ENCODE measurements around the gene PHYHIPL.
A peak's percentile ranks its signal among the peaks of the same experiment; 100 is the strongest.

PHYHIPL gene

DNA sequence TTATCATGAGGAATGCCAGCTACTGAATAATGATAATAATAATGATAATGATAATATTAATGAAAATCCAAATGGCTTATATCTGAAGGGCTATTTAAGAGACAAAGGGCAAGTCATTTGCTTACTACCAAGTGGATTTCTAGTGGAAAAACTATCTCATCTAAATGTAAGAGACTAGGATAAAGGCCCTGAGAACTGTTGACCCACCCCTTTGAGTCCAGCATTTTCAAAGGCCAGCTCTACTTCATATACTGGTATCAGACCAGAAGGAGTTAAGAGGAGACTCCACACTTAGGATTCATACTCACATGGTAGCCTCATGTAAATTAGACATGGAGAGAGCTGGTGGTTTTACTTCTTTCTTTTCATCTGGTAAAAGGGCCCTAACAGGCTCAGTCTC lies 76.0 kb downstream of the PHYHIPL start:
- no peak for DNase-seq

DNA sequence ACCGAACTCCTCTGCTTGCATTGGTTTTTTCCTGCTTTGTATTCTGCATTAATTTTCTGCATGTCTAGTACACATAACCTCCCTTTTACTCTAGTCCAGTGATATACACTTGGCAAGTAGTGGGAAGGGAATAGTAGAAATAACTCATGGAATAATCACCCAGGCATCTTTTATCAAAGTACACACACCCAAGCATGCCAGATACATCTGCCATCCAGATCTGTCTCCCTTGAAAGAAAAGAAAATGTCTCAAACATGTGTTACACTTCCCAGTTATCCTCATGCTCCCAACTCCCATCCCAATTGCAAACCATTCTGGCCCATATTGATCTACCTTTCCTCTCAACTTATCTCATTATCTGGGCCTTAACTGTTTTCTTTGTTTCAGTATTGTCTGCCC lies 79.0 kb downstream of the PHYHIPL start:
- no peak for DNase-seq

DNA sequence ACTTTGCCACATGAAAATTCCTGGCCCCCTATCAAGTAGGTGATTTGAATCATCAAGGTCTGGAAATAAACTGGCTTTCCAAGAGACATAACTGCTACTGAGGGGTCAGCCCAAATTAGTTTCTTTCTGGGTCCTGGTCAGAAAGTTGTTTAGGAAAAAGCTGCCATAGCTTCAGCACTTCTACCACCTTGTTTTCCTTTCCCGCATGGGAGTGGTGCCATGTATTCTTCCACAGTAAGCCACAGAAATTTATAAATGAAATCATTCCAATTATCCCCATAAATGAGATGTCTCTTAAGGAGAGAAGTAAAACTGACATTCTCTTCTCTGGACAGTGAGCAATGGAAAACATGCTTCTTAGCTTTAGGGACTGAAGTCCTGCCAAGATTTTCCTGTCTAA lies 80.8 kb downstream of the PHYHIPL start:
- no peak for DNase-seq

DNA sequence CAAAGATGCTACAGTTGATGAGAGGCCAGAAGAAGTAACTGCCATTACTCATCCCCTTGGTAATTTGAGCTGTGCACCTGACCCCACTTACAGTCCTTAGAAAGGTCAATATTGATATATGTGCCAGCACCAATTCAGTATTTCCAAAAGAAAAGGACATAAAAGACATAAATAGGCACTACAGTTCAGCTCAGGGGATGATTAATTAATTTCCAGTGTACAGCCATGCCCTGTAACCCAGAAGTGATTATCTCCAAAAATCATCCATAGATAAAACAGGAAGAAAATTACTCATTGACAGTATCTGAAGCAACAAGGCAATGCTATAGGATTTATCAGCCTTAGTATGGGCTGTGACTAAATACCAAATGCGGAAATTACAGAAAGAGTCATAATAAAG lies 82.4 kb downstream of the PHYHIPL start:
- no peak for DNase-seq

DNA sequence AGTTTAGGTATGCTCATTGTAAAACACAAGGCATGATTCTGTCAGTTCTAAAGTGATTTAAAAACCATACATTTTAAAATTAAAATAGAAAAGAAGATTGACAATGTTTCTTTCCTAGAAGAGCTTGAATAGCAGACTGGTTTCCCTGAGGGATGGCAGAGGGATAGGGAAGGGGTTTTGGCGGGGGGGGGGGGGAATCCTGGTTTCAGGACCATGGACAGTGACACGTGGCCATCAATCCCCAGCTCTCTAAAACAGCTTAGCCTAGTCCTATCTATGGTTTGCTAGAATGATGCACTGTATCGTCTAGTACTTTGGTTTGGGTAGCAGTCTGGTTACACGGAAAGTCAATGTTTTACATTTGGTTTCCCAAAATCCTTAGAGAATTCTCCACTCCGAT lies 88.7 kb downstream of the PHYHIPL start:
- no peak for DNase-seq

DNA sequence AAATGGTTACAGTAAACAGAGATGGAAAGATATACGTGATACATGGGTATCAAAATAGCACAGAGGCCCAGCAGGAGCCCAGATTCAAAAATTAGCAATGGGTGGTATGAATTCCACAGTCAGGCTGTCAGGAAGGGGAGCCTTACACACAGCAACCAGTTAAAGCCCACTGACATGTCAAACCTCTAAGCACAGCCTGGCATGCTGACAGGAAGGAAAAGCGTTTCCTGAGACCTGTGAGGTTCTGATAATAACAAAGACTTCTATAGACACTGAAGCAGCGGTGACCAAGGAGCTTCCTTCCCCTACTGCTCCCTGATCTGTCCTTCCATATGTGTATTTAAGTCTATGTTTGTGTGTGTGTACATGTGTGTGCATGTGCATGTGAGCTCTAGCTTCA lies 89.9 kb downstream of the PHYHIPL start:
- no peak for DNase-seq

DNA sequence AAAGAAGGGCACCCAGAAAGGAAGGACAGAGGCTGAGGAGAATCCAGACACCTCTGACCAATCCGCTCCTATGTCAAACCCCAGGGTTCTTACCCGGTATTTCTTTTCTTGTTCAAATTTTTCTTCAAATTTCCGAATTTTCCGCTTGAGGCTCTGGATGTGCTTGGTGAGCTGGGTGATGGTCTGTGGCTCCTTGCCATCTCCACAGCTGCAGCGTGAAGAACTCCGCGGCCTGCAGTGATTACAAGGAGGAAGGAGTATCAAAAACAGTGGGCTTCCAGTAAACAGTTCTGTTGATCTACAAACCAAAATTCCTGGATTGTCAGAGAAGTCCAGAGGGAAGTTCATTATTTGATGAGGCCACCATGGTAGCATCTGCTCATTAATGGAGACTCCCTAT lies 92.0 kb downstream of the PHYHIPL start:
- DNase-seq: peak in 3 of 56 donors; percentile 19 to 33 (median 28)

DNA sequence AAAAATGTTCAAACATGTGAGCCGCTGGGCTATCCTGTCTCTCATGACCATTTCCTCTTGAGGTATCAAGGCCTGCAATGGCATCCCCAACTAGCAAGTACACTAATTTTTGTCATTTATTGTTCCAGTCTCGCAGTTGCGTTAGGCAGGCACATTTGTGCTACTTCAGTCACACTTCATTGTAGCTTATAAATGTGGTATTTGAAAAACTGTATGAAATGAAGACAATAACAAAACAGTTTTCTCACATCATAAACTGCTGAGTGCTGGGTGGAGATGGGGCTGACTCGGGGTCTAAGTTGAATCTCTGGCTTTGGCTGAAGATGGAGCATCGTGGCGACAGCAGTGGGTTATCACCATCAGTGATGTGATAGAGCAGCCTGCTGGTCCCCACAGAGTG lies 93.2 kb downstream of the PHYHIPL start:
- no peak for DNase-seq

DNA sequence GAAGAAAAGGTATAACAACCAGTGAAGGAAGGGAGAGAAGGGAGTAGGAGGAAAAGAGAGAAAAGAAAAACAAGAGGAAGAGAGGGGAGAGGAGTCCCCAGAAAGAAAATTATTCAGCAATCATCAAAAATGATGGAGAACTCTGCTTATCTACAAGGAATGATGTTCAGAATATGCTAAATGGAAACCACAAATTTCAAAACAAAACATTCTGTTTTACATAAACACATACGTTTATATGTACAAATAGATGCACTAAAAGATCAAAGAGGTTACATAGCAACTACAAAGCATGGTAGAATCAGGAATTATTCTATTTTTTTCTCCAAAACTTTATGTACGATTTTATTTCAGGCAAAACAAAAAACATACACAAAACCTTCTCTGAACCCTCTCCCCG lies 94.0 kb downstream of the PHYHIPL start:
- no peak for DNase-seq

DNA sequence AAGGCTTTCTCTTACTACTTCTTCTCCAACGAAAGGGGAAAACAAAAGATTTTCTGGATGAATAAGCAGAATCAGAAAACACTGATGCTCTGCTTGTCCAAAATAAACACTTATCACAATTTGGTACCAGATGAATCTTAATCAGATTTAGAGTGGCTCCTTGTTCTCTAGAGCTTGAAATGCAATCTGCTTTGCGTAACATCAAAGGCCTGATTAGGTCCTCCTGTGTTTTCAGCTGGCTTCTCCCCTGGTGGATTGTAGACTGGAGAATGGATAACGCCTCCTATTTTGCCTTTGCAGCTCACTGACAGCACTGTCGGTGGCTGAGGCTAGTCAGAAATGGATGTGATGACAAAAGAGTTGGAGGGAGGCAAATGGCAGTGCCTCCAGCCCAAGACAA lies 94.7 kb downstream of the PHYHIPL start:
- DNase-seq: no peak

DNA sequence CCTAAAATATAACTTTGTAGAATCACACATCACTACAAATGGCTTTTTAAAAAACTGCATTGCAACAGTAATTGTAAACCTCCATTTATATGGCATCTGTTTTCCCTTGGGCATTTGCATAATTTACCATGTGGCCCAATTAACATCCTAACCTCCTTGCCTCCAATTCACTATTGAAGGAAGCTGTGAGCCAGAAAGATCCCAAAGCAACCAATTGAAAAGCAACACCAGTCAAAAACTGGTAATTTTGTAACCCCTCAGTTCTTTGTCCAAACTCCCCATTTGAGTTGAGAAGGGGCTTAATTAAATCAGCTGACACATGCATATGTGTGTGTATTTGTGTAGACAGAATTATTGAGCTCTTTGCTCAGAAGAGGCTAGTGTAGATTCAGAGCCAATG lies 95.6 kb downstream of the PHYHIPL start:
- no peak for DNase-seq

DNA sequence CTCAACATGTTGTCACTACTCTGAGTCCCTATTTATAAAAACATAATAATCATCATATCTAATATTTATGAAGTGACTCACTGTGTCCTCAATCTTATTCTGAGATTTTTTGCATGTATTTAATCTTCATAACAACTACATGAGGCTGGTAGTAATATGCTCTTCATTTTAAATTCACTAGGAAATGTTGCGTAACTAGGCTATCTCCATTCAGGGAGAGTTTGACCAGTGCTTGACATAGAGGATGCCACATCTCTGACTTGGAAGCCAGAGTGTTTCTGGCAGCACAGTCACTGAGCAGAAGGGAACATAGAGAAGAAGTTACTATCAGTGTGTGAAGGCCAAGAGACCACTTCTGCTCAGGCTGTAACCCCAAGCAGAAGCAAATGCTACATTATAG lies 97.0 kb downstream of the PHYHIPL start:
- no peak for DNase-seq

DNA sequence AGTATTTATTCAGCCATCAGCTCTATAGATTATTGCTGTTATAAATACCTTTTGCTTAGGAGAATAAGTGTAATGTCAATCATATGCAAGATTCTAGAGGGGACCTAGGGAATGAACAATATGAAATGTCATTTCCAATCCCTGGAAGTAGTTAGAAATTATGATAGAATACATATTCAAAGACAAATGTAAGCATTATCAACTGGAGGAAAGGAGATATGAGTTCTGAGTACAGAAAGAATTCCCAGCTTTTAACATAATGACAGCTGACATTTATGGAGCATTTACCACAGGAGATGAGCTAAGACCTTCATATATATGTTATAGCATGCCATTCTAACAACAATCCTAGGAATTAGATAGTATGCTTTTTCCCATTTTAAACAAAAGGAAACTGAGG lies 99.7 kb downstream of the PHYHIPL start:
- DNase-seq: no peak

DNA sequence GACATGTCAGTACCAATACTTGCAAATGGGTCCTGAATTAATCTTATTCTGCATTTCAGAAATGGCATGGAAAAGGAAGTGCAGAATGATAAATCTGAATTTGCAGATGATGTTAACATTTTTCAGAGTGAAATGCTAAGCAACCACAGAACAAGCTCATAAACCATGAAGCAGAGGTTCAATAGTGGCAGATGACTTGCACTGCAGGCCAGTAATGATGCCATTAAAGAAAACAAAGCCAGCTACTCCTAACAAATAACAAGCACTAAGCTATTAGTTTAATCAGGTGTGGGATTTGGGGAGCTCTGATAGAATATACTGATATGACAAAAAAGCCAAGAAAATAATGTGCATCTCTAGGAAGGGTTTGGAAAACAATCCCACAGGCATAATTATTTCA lies 100.5 kb downstream of the PHYHIPL start:
- DNase-seq: no peak

DNA sequence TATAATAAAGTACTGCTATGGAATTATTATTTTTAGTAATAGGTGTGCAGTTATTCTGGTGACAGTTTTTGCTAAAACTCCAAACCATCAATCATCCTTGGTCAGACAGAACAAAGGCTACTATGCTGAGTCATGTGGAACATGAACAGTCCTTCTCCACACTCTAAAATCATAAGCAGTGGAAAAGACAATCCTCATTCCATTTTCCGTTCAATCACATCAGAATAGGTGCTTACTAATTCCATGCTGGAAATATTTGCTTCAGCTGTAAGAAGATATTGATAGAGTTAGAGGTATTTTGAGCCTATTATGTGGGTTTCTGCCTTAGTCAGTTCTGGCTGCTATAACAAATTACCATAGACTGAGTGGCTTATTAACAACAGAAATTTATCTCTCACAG lies 103.0 kb downstream of the PHYHIPL start:
- DNase-seq: no peak

DNA sequence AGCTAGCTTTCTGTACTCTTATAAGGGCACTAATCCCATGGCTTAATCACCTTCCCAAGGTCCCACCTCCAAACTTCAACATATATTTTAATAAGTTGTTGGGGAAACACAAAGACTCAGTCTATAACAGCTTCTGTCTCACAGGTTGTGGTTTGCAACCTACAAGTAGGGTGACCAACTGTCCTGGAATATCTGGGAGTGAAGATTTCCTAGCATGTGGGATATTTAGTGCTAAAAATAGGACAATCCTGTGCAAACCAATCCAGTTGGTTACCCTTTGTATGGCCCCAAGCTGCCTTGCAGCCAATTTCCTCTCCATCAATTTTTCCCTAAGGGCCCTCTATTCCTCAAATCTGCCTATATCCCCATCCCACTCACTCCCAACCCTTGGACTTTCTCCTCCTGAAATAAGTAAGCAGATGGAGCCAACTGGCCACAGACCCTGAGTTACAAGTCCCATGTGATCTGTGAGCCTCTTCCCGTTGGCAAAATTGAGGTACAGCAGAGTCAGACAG lies 103.6 kb downstream of the PHYHIPL start:
- no peak for DNase-seq

DNA sequence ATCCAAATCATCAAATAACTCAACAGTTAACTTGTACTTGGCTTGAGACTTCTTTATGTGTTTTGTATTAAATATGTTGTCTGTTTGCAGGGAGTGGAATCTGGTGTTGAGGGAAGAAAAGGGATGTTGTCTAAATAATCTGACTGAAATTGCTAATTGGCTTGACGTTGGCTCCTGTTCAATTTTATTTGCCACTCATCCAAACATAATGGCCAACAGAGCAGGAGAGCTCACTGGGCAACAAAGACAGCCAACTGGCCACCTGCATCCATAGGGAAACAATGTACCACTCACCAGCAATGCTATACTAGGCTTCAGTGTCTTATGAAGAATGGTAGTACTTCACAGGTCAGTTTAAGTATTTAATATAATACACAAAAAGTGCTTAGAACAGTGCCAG lies 105.4 kb downstream of the PHYHIPL start:
- peak in 4 of 56 donors; percentile 24 to 42 (median 28) for DNase-seq

DNA sequence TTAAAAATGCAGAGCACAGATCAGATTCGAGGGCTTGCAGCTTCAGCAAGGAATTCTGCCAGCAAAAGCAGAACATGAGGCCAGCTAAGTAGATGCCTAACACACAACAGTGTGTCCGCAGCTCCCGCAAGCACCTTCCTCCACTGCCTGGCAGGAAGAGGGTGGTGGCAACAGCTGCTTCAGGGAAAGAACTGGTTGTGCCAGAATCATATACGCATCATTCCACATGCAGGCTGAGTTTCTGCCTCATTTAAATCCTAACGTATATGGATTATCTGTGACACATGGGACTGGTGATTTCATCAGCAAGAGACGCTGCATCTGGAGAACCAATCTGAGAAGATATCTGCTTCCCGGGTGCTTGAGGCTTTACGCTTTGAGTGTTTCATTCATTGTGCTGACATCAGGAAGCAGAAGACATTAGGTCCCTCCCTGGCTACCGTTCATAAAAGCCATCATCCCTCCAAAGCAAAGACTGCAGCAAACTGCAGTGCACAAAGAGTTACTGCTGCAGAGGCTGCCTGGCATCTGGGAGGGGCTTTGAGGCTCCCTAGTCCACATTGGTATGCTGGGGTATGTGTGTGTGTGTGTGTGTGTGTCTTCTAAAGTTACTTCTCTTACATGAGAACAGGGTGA lies 107.1 kb downstream of the PHYHIPL start:
- DNase-seq: peak in 18 of 56 donors; percentile 13 to 70 (median 45)

DNA sequence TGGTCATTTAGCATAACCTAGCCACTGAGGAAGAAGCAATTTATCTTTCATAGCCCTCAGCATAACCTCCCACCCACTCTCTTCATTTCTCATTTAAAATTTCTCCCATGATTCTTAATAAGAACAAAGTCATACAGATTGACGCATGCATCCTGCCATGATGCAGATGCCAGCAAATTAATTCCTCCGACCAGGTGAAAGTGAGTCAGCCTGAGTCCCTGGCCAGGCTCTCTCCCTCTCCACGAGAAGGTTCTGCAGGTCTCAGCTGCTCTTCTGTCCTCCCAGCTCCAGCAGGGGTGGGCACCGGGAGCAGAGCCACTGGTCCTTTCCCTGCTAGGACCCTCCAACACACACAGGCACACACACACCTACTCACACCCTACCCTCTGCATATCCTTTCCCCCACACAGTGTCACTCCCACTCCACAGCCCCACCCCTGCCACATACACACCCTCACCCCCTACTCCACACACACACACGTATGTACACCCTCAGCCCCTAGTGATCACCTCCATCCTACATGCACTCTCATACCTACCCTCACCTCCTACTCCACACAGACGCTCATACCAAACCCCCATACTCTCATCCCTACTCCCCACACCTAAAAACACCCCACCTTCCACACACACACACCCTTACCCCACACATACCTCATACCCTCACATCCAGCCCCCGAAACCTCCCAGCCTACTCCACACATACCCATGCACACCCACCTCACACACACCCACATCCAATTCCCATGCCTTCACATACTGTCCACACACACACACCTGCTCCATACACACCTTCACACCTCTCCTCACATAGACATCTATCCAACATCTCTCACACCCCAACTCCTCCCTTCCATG lies 107.9 kb downstream of the PHYHIPL start:
- DNase-seq: peak in 2 of 56 donors; percentile 27 to 32

DNA sequence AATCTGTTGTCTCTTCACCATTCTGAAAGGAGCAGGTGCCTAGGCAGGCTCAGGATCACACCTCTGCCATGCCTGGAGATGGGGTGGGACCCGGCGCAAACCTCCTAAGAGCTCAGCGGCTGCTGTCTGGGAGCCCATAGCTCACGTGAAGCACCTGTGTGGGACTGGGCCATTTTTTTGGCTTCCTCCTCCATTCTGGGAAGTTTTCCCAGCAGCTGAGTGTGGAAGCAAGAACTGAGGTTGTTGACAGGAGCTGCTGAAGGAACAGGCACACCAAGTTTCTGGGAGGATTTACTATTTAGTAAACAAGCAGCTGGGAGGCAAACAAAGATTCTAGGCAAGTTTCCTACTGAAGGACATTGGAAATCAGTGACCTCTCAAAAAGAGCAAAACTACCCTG lies 108.6 kb downstream of the PHYHIPL start:
- DNase-seq: peak in 9 of 56 donors; percentile 18 to 51 (median 27)

DNA sequence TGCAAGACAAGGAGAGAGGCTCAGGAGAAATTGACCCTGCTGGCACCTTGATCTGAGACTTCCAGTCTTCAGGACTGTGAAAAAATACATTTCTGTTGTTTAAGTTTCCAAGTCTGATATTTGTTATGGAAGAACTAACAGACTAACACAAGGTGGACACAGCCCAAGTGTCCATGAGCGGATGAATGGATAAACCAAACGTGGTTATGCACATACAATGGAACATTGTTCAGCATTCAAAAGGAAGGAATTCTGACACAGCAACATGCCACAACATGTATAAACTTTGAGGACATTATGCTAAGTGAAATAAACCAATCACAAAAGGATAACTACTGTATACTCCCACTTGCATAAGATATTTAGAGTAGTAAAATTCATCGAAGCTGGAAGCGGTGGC lies 109.4 kb downstream of the PHYHIPL start:
- DNase-seq: no peak

DNA sequence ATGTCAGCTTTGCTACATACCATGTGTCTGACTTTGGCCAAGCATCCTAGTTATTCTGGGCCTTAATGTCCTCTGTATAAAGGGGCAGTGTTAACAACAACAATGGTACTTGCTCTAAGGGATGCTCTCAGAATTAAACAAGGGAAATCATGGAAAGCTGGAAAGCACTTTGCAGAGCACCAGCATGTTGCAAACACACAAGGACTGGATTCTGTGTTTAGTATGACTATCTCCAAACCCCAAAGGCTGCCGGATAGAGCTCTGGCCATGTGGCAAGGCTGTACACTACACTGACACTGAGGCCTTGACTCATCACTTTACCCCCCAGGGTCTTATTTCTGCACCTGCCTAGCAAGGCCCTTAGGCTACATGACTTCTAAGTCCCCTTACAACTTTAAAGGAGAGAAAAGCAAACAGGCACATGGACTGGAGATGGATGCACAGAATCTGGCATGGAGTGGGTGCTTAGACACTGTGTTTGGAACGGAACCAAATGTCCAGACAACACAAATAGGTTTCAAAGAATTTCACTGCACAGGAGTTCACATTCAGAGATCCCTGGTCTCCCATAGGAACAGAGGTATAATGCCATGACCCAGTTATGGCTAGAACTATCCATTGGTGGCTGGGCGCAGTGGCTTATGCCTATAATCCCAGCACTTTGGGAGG lies 111.3 kb downstream of the PHYHIPL start:
- peak in 28 of 56 donors; percentile 24 to 67 (median 44) for DNase-seq
